Thyroid gland (tissue), 4 donors: ENCODE data around the gene TBC1D25. TPM values are rescaled to one million over a fixed set of nuclear protein-coding genes. Genes with fewer than 3 reads are reported as not detected.

Experiments
- DNase-seq, 2 donors: peaks; one replicate each; pipeline ENCODE4 v3.0.0-alpha.2; 2019
- H3K27ac ChIP-seq, 3 donors: fragments of 200-600 bp; sonication (generic); 1 replicate in 2 of 3; 2 replicates in 1 of 3; pipeline ENCODE4 v1.5.1; 2016 to 2019; ENCODE audit warnings: mild to moderate bottlenecking in 1 of 3, moderate library complexity in 1 of 3
- H3K27me3 ChIP-seq: fragments of 200-600 bp; sonication (generic); one replicate; pipeline ENCODE4 v1.5.1; 2019
- H3K36me3 ChIP-seq, 2 donors: fragments of 200-600 bp; sonication (generic); one replicate each; pipeline ENCODE4 v1.5.1; 2016 to 2019
- H3K4me1 ChIP-seq, 2 donors: fragments of 200-600 bp; sonication (generic); one replicate each; pipeline ENCODE4 v1.5.1; 2017 to 2019
- H3K4me3 ChIP-seq, 3 donors: fragments of 200-600 bp; sonication (generic); replicated peaks in 1 of 3; 1 replicate in 2 of 3; 2 replicates in 1 of 3; pipeline ENCODE4 v1.5.1; 2016; ENCODE audit warnings: mild to moderate bottlenecking in 1 of 3
- H3K9me3 ChIP-seq: fragments of 200-600 bp; sonication (generic); one replicate; pipeline ENCODE4 v1.5.1; 2017
- POLR2A ChIP-seq, 2 donors: fragments of 450-650 bp; IDR thresholded peaks; one replicate each; pipeline ENCODE4 v1.6.1; 2017; ENCODE audit warnings: antibody characterized with exemption in 2 of 2, mild to moderate bottlenecking in 2 of 2, moderate library complexity in 1 of 2
- WGBS, 2 donors: methylation state at CpG; one replicate each; pipeline ENCODE4 v1.1.5; 2017; 5-methylcytosine and 5-hydroxymethylcytosine counted together
- intact Hi-C: fragments of 100-400 bp; cut with DNase I; formaldehyde crosslinking; loops from one replicate; pipeline ENCODE4 v1.15.1; 2023
- total RNA-seq, 4 donors: library from RNA; depleted of rRNA; stranded (reverse); fragments of >200 nt; gene quantifications; one replicate each; pipeline ENCODE4 v1.2.3, GENCODE V29; 2016
- TF ChIP-seq, protein P1 (sequence below), 6 experiments: fragments of 200-600 bp in 3 of 6; fragments of 450-650 bp in 3 of 6; sonication (generic) in 3 of 6; IDR thresholded peaks; one replicate each; pipeline ENCODE4 v1.5.1; 2016 to 2019; ENCODE audit warnings: antibody characterized with exemption in 6 of 6, mild to moderate bottlenecking in 2 of 6, inconsistent platforms in 1 of 6, moderate library complexity in 1 of 6

TBC1D25 gene
- total RNA-seq, 4 donors from 2014 or later: 9.4 to 16.5 (median 12.2) TPM

DNA sequence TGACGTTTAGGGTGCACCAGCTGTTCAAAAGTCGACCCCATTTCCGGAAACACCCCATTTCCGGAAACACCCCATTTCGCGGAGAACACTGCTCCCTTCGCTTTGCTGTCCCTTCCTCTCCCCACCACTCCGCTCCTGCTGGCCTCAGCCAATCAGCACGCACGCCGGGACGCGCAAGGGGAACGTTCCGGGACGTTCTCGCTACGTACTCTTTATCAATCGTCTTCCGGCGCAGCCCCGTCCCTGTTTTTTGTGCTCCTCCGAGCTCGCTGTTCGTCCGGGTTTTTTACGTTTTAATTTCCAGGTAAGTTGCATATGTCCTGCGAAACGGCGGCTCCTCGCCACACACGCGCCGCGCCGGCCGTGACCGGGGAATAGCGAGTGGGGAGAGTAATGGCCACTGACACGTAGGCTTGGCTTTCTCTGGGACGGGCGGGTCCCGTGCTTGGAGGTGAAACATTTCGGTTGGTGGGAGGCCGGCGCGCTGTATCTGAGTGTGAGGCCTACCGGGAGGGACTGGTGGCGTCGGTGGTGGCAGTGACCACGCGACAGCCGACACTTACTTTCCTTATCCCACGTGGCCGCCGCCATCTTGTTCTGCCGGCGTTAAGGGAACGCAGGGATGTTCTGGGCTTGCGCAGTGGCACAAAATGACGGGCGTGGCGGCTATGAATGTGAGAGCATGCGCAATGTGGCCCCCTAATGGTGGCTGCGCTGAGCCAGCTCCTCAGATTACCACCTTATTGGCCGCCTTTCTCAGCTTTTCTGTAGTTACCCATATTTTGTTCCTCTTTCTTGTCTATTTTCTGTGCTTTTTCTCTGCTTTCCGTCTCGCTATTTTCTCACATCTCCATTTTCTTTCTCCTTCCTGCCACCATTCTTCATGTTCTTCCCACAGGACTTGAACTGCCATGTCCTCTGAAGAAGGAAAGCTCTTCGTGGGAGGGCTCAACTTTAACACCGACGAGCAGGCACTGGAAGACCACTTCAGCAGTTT, 35.1 kb downstream of the TBC1D25 start, which contains the start of gene RBM3:
Gene RBM3, plus strand, starts transcription at position 215 of the 997 bp plus-strand sequence. Its CDS starts 697 bp downstream, at position 912.
- intact Hi-C loops: no loop called here
- H3K27ac ChIP-seq: peak within 1 kb of the TSS; percentile 95 to 99 (median 99)
- H3K27me3 ChIP-seq: no peaks in the 10 kb centered on the region
- H3K36me3 ChIP-seq: peaks cover 19 to 28% of the 10 kb centered on the region in 2 donors
- no peaks in the 10 kb centered on the region for H3K9me3 ChIP-seq
- peak within 1 kb of the TSS; percentile 39 to 96 (median 50) for H3K4me3 ChIP-seq
- TF ChIP-seq POLR2A (IDR thresholded peaks at IDR 0.05): peak in 1 of 2 donors; percentile 86
- TF ChIP-seq, protein P1, sequence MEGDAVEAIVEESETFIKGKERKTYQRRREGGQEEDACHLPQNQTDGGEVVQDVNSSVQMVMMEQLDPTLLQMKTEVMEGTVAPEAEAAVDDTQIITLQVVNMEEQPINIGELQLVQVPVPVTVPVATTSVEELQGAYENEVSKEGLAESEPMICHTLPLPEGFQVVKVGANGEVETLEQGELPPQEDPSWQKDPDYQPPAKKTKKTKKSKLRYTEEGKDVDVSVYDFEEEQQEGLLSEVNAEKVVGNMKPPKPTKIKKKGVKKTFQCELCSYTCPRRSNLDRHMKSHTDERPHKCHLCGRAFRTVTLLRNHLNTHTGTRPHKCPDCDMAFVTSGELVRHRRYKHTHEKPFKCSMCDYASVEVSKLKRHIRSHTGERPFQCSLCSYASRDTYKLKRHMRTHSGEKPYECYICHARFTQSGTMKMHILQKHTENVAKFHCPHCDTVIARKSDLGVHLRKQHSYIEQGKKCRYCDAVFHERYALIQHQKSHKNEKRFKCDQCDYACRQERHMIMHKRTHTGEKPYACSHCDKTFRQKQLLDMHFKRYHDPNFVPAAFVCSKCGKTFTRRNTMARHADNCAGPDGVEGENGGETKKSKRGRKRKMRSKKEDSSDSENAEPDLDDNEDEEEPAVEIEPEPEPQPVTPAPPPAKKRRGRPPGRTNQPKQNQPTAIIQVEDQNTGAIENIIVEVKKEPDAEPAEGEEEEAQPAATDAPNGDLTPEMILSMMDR (IDR thresholded peaks at IDR 0.05): peak in 4 of 6 experiments; percentile 23 to 43 (median 34)
- peak; percentile 90 to 94 for DNase-seq
- 1 to 2% methylated on average over 16 to 39 of the region's 71 CpGs for WGBS, 2 donors
- peaks cover 5 to 12% of the 10 kb centered on the region in 2 donors for H3K4me1 ChIP-seq

DNA sequence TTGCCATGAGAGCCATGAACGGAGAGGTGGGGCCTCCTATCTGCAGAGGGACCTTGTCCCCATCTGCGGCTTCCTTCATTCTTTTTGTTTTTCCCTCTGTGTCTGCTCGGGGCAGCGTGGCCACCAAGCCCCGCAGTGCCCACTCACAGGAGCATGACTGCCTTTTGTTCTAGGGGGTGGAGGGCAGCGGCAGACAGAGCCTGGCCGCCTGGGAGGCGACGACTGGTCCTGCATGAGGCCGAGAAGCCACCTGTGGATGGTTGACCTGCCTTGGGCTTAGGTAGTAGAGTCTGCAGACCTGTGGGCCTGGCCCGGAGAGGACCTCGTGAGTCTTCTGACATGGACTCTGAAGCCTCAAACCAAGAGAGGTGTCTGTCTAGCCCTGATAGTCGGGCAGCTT, 36.1 kb downstream of the TBC1D25 start:
- Histone ChIP-seq H3K9me3 (no peaks in the 10 kb centered on the region), H3K27ac (peak overlapping the region in 2 of 3 donors; percentile 95 to 99), H3K4me1 (peaks cover 5 to 12% of the 10 kb centered on the region in 2 donors), H3K4me3 (peak overlapping the region in 1 of 3 donors; percentile 50), H3K27me3 (no peaks in the 10 kb centered on the region), H3K36me3 (peaks cover 19 to 28% of the 10 kb centered on the region in 2 donors)
- no peak for TF ChIP-seq POLR2A (IDR thresholded peaks at IDR 0.05)
- TF ChIP-seq, protein P1 (IDR thresholded peaks at IDR 0.05): no peak
- 71% methylated on average over 2 of the region's 13 CpGs; no CpG with 5 or more reads in 1 of the 2 donors for WGBS, 2 donors
- DNase-seq: no peak
- intact Hi-C loops: no loop called here

DNA sequence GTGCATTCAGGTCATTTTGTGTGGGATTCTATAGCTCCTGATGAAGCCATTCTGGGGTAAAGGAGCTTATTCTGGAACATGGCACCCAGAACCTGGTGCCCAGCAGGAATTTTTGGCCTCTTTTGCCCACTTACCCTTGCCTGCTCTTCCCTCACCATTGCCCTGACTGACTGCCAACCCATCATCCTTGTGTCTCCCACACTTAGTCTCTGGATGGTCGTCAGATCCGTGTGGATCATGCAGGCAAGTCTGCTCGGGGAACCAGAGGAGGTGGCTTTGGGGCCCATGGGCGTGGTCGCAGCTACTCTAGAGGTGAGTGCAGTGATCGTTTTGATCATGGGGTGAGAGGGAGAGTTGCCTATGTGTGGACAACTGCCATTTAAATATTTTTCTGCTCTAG, 36.6 kb downstream of the TBC1D25 start:
- no peak for DNase-seq
- TF ChIP-seq, protein P1 (IDR thresholded peaks at IDR 0.05): no peak
- no peak for TF ChIP-seq POLR2A (IDR thresholded peaks at IDR 0.05)
- peak overlapping the region in 1 of 3 donors; percentile 99 for H3K27ac ChIP-seq
- no peak overlapping the region for H3K4me3 ChIP-seq
- intact Hi-C loops: no loop called here
- peaks cover 19 to 28% of the 10 kb centered on the region in 2 donors for H3K36me3 ChIP-seq
- H3K4me1 ChIP-seq: peaks cover 5 to 12% of the 10 kb centered on the region in 2 donors
- H3K9me3 ChIP-seq: no peaks in the 10 kb centered on the region
- H3K27me3 ChIP-seq: no peaks in the 10 kb centered on the region
- 54 to 65% methylated on average over 6 of the region's 6 CpGs for WGBS, 2 donors

DNA sequence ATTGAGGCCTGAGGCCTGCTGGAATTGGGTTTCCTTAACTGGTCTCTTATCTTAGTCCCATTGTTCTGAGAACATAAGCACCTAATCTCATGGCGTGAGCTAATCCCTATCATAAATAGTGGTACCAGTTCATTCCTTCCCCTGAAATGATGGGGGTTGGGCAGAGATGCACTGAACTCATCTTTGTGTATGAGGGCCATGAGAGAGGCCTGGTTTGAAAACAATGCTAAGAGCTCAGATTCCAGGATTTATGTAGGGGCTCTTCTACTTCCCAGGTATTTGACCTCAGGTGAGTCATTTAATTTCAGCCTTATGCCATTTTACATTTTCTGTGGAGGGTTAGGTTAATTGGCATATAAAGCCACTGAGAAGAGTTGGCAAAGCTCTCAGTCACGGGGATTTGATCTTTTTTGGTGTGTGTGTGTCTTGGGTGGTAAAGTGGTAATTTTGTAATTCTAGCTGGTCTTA, 39.2 kb downstream of the TBC1D25 start:
- Histone ChIP-seq H3K27ac (no peak overlapping the region), H3K9me3 (no peaks in the 10 kb centered on the region), H3K36me3 (peaks cover 19 to 28% of the 10 kb centered on the region in 2 donors), H3K27me3 (no peaks in the 10 kb centered on the region), H3K4me3 (no peak overlapping the region), H3K4me1 (peaks cover 5 to 12% of the 10 kb centered on the region in 2 donors)
- 83 to 91% methylated on average over 2 of the region's 2 CpGs for WGBS, 2 donors
- no peak for TF ChIP-seq POLR2A (IDR thresholded peaks at IDR 0.05)
- TF ChIP-seq, protein P1 (IDR thresholded peaks at IDR 0.05): no peak
- intact Hi-C loops: no loop called here
- DNase-seq: no peak
